ENCODE measurements around the gene FBL. TPM values are rescaled to one million over a fixed set of nuclear protein-coding genes. Genes with fewer than 3 reads are reported as not detected.

FBL gene
- total RNA-seq, 1 donor from 2014 or later, result 104 TPM

DNA sequence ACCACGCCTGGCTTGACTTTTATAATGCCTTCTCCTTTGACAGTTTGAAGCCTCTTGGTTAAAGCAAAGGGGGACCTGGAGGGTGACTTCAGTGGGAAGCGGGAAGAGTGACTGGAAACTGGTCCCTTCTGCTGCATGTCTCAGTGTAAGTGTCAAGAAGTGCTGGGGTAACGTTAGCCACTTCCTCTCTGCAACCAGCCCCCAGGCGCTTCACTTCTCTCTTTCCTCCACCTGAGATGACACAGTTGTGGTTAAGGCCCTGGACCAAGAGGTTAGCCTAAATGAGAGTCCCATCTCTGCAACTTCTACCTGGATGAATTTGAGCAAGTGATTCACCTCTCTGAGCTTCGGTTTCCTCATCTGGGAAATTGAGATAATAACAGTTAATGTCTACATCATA lies 51.2 kb downstream of the FBL start:
- DNase-seq (ENCODE audit: low read depth in 2 of 2), result no peak

- DNase-seq (ENCODE audit: low read depth in 2 of 2), result peak; percentile 72 to 82
These were observed 53.1 kb downstream of the FBL start for GRCh38 chr19:39792999-39793546.

GRCh38 chr19:39788244-39788643 lies 57.9 kb downstream of the FBL start:
- no peak for DNase-seq (ENCODE audit: low read depth in 2 of 2)

Other genes with a start within 250 kb of the FBL start
- not detected in 2 replicates for gene LGALS13, start 243.9 kb downstream of the FBL start, total RNA-seq
- gene LGALS16, start 190.5 kb downstream of the FBL start, total RNA-seq, result not detected in 2 replicates
- not detected in 2 replicates for gene LGALS14, start 141.9 kb downstream of the FBL start, total RNA-seq
- gene CLC, start 108.3 kb downstream of the FBL start, total RNA-seq, result not detected in 2 replicates
- not detected in 2 replicates for gene LEUTX, start 67.5 kb downstream of the FBL start, total RNA-seq
- gene DYRK1B, start 12.2 kb downstream of the FBL start, total RNA-seq, result 10.5 and 11.1 TPM in 2 replicates
- under 0.01 TPM in 2 replicates for gene FCGBP, start 88.3 kb upstream of the FBL start, total RNA-seq
- 57.8 and 65.7 TPM in 2 replicates for gene PSMC4, start 124.8 kb upstream of the FBL start, total RNA-seq
- 2.4 and 5.6 TPM in 2 replicates for gene ZNF546, start 150.7 kb upstream of the FBL start, total RNA-seq
- gene ZNF780B, start 209.9 kb upstream of the FBL start, total RNA-seq, result 6.1 and 6.2 TPM in 2 replicates
- 7.4 and 7.9 TPM in 2 replicates for gene ZNF780A, start 244.6 kb upstream of the FBL start, total RNA-seq